Mammary epithelial cell (primary cell): ENCODE measurements around the gene WIF1.

ENCODE experiments used
- CTCF ChIP-seq, 2 donors: IDR thresholded peaks in 1 of 2; conservative IDR thresholded peaks in 1 of 2; 2 replicates each; pipeline ENCODE4 v1.5.1; 2011 to 2012; ENCODE audit warnings: inconsistent platforms in 2 of 2, low read length in 2 of 2, mild to moderate bottlenecking in 2 of 2, control low read depth in 1 of 2, low read depth in 1 of 2; ENCODE audit not compliant: insufficient read depth in 1 of 2; ENCODE audit errors: extremely low read depth in 1 of 2
- EZH2 ChIP-seq: IDR thresholded peaks from 2 replicates; pipeline ENCODE4 v1.6.1; 2012; ENCODE audit warnings: low read length, inconsistent platforms, borderline replicate concordance

GRCh38 chr12:65039301-65039700 lies 81.8 kb downstream of the WIF1 start:
- TF ChIP-seq CTCF (conservative IDR thresholded peaks at IDR 0.05 in 1 of 2, IDR thresholded peaks at IDR 0.05 in 1 of 2; ENCODE audit: extremely low read depth in 1 of 2, insufficient read depth in 1 of 2, low read depth in 1 of 2, low read length in 2 of 2) (no peak), EZH2 (no peak)
